CD4-positive, alpha-beta T cell treated with Interferon gamma for 1 hour (primary cell): ENCODE results near the gene MRPL16.
"Not testable (repeated sequence)": the region's sequence is repeated elsewhere in the genome, so short reads cannot be mapped to it uniquely, and the experiment has no call there.

Experiments
- DNase-seq: peaks from one replicate; pipeline ENCODE4 v3.0.0-alpha.2; 2020

The MRPL16 gene

DNA sequence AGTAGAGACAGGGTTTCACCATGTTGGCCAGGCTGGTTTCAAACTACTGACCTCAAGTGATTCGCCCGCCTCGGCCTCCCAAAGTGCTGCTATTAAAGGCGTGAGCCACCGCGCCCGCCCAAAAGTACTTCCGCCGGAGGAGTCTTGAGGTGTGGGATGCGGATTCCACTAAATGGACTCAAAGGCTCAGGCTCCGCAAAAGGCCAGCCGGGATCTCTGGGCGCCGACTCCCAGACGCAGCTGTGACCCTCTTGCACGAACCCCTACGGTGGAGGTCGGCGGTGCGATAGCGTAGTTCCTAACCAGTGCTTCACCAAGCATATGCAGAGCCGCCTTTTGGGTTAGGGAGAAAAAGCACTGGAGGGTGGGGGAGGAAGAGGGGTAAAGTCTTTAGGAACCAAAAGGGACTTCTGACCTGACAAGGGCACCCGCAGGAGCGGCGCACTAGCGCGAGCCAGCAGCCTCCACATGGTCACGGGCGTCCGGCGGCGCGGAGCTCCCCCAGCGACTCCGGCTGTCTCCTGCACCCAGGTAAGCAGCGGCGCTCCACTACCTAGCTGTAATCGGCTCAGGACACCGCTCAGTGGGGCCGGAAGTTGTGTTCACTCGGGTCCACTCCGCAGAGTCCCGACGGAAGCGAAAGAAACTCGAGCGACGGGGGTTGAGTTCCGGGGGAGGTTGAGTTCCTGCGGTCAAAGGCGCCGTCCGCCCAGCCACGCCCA lies at the start of gene MRPL16:
TSS of gene MRPL16 (minus strand) at position 590 of the 722 bp plus-strand sequence. CDS start at position 470, 120 bp downstream.
- DNase-seq, result peak; percentile 87

DNA sequence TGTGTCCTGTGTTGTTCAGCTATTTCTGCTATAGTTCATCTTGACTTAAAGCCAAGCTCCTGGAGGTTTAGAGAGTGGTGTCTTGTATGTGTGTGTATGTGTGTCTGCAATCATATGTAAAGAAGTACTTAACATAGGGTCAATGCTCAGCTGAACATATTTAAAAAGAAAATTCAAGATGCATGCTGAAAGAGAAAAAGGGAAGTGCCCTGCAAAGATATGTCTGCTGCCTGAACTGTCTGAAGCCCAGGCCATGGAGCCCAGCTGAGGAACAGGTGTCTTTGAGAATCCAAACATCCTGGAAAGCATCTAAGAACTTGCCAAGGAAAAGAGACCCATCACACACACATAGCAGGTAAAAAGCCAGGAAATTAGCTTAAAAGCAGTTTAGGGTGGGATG lies 49.1 kb upstream of the MRPL16 start:
- no peak for DNase-seq

GRCh38 chr11:59857439-59858434 lies 47.2 kb upstream of the MRPL16 start:
- DNase-seq, result no peak

DNA sequence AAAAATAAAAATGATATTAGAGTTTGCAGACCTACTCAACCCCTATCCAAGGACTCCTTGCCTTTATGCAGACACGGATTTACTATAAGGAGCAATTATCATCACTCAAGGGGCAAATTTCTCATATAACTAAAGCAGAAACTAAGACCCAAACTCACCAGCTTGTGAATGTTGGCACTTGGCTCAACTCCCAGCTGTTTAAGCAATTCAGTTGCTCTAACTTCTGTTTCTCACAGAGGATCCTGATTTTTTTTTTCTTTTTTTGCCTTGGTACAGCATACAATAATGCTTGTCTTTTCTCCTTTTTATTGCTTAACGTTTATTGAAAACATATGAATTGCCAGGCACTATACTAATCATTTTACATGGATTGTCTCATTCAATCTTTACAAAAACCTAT lies 44.3 kb upstream of the MRPL16 start:
- DNase-seq, result no peak

GRCh38 chr11:59851416-59851815 lies 40.8 kb upstream of the MRPL16 start:
- not testable (repeated sequence) for DNase-seq

DNA sequence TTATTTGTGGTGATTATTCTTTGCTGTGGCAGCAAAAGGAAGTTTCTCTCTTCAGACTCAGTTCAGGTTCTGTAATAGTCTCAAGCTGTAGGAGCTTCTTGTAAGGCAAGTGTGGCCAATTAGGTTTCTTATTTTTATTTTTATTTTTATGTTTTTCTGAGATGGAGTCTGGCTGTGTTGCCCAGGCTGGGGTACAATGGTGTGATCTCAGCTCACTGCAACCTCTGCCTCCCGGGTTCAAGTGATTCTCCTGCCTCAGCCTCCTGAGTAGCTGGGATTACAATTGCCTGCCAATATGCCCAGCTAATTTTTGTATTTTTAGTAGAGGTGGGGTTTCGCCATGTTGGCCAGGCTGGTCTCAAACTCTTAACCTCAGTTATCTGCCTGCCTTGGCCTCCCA lies 39.0 kb upstream of the MRPL16 start:
- not testable (repeated sequence) for DNase-seq

GRCh38 chr11:59849129-59849528 lies 38.6 kb upstream of the MRPL16 start:
- DNase-seq, result no peak

DNA sequence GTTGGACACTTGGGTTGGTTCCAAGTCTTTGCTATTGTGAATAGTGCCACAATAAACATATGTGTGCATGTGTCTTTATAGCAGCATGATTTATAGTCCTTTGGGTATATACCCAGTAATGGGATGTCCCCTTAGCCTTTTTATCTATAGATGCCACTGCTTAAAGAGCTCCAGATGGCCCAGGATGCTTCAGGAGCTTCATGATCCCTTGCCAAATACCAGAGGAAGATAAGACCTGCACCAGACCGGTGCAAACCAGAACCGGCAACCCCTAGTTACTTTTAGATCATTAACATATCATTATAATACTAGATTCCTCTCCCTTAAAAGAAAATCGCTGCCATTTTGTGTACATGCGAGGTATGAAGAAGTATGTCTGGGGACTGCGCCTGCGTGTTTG lies 37.9 kb upstream of the MRPL16 start:
- not testable (repeated sequence) for DNase-seq

DNA sequence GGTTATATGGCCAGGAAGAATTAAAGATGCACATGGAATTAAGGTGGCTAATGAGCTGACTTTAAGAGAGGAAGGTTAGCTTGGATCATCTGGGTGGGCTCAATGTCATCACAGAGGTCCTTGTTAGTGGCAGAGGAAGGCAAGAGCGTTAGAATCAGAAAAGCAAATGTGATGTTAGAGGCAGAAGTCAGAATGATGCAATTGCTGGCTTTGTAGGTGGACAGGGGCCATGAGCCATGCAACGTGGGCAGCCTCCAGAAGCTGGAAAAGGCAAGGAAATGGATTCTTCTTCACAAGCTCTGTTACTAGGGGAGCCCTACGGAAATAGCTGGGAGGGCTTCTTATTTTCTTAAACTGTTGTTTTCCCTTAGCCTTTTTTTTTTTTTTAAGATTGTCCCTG lies 37.0 kb upstream of the MRPL16 start:
- no peak for DNase-seq

DNA sequence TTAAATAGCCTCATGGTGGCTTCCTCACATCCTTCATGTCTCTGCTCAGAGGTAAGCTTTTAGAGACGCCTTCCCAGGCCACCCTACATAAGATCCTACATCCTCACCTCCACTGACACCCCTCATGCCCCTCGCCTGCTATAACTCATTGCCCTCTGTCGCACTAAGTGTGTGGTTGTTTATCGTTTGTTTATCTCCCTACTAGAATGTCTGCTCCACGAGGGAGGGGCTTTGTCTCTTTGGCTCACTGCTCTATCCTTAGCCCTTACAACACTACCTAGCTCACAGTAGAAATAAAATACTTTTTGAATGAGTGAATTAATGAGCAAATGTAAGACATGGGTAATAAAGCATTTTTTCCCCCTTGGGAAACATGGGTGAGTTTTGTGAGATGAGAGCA lies 36.0 kb upstream of the MRPL16 start:
- no peak for DNase-seq

DNA sequence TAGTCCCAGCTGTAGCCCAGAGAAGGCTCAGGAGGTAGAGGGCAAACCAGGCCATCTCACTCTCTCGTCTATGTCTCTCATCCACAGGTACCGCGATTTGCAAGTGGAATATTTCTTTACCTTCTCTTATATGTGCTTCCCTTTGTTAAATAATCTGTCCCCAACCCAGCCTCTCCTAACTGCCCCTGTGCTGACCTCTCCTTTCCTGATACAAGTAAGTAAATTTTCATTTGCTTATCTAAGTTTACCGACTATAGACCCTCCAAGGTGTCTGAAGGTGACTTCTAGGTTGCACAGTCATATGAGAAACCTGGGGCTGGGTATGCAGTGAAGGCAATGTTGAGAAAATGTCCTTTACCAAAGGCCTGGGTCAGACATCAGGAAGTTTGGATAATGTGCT lies 34.8 kb upstream of the MRPL16 start, which contains the start of gene CBLIF:
TSS of gene CBLIF (minus strand) at position 101 of the 400 bp plus-strand sequence. CDS start at position 55, 46 bp downstream.
- no peak for DNase-seq

DNA sequence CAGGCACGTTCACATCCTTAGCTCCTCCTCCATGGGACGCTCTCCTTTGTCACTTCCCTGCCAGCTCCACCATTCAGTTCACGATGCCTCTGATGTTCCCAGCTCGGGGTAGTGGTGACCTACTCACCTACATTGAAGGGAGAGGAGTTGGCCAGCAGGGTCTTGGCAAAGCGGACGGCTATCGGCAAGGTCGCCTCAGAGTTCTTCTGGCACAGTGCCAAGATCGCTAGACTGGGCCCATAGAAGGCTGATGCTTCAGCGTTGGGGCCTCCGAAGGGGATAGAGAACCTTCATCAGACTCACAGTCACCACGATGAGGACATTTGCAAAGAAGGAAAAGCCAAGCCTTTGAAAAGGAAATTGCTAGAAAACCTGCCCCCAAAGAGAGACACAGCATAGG lies 31.7 kb upstream of the MRPL16 start:
- DNase-seq, result no peak

- no peak for DNase-seq
Measured at GRCh38 chr11:59841514-59841913, 30.9 kb upstream of the MRPL16 start.

DNA sequence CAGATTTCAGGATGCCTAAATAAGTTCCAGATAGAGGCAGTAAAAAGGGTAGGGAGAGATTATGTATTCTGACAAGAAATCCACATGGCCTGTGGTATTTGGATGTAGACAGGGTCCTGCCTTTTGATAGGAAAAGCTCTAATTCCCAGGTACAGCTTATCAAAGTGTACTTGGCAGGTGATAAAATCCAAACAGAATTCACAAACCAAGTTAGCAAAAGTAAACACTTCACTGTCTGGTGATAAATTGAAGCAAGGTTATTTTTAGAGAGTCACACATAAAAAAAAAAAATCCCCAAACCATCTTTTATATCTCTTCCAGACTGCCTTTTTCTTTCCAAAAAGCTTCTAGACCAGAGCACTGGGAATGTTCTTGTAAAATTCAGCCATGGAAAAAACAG lies 29.0 kb upstream of the MRPL16 start:
- DNase-seq, result no peak

DNA sequence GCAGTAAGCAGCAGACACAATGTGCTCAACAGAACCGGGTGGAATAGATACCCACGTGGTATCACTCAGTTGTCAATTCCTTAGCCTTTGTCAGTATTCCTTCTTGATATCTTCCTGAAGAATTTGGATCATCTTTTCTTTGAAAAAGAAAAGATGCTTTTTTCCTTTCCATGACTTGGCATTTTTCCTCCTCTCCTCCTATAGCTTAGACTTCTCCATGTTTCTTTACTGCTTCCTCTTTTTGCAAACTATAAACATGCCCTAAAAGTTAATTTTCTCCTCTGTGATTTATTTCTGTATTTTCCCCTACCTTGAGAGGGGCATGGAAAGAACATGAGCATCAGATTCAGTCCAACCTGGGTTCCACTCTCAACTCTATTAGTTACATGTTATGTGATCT lies 23.0 kb upstream of the MRPL16 start:
- no peak for DNase-seq

DNA sequence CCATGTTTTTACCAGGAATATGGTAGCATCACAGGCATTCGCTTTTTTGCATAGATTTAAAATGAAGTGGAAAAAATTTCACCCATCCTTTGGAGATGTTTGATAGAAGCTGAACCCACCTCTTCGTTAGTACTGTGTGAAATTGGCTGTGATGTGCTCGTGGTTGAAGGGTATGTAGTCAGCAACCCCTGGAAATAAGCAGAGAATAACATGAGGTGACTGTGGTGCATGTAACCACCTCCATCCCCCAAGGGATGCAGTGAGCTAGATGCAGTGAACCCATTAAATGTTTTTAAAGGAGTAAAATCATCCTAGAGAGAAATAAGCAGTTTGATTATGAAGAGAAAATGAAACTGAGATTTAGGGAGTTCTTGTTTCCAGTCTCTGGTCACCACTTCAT lies 18.8 kb upstream of the MRPL16 start:
- no peak for DNase-seq

- DNase-seq, result peak; percentile 20
Measured at GRCh38 chr11:59822989-59823566, 12.5 kb upstream of the MRPL16 start.

GRCh38 chr11:59818572-59818971 lies 8.0 kb upstream of the MRPL16 start:
- no peak for DNase-seq

- not testable (repeated sequence) for DNase-seq
Measured at GRCh38 chr11:59816434-59816833, 5.9 kb upstream of the MRPL16 start.

GRCh38 chr11:59815754-59816153 lies 5.2 kb upstream of the MRPL16 start:
- DNase-seq, result no peak

- DNase-seq, result no peak
Measured at GRCh38 chr11:59814021-59814420, 3.4 kb upstream of the MRPL16 start.

GRCh38 chr11:59813364-59813763 lies 2.8 kb upstream of the MRPL16 start:
- DNase-seq, result no peak

- no peak for DNase-seq
Measured at GRCh38 chr11:59812220-59812619, 1.6 kb upstream of the MRPL16 start.

GRCh38 chr11:59810911-59811259 lies 307 bp upstream of the MRPL16 start:
- no peak for DNase-seq
